Endothelial cell of hepatic sinusoid (primary cell): Measurements from ENCODE around the gene C16orf95.

ENCODE experiments used
- in situ Hi-C: cut with HindIII; loops from 2 replicates; pipeline ENCODE4 v1.10.0; 2017; ENCODE audit warnings: low sequenced_read_pairs

The C16orf95 gene

GRCh38 chr16:87319997-87320491 lies 2.9 kb upstream of the C16orf95 start:
- in situ Hi-C loops: no loop called here

DNA sequence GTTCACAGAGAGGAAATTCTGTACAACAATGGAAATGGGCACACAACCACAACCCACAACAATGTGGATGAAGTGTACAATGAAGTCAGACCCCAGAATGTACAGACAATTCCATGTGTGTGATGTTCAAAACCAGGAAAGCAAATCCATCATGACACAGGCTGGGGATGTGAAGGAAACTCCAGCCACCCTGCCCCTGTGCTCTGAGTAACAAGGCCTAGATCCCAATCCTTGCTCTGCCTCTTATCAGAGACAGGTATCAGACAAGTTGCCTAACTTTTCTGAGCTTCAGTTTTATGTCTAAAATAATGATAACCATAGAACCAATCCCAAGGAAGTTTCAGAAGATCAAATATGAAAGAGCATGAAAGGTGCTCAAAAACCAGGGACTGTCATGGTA lies 1.8 kb upstream of the C16orf95 start:
- in situ Hi-C loops: no loop called here

GRCh38 chr16:87317750-87318644 lies 805 bp upstream of the C16orf95 start:
- in situ Hi-C loops: no loop called here

- in situ Hi-C loops: no loop called here
These were observed 706 bp downstream of the C16orf95 start for GRCh38 chr16:87316450-87316922.

DNA sequence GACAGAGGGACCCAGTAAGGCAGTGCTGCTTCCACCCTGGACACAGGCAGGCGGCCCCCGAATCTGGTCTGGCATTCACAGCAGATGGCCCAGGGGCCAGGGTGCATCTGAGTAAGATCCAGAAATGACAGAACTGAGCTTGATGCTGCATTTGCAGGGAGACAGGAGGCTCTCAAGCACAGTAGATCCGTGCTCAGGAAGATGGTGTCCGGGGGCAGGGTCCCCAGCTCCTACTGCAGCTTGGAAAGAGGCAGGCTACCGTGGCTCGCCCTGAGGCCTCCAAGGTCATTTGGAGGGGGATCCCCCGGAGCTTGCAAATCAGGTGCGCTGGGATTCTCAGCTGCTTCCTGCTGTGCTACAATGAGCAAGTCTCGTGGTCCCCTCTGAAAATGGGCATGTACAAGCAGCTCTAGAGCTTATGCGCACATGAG lies 2.2 kb downstream of the C16orf95 start:
- in situ Hi-C loops: no loop called here

GRCh38 chr16:87312008-87312407 lies 5.2 kb downstream of the C16orf95 start:
- in situ Hi-C loops: no loop called here

GRCh38 chr16:87311387-87311786 lies 5.8 kb downstream of the C16orf95 start:
- in situ Hi-C loops: no loop called here

DNA sequence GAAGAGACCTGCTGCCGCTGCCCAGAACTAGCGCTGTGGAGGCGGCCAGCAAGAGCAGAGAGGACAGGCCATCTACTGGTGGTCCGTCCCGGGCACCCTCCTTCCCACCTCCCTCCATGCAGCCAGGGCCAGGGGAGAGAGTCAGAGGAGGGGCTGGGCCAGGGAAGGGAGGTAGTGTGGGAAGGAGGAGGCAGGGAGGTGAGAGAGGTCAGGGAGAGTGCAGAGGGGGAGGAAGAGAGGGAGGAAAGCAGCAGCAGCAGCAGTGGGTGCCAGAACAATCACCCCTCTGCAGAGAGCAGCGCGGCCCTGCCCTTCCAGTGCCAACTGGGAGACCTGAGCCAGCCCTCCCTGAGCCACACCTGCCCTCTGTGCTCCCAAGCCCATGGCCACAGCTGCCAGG lies 6.6 kb downstream of the C16orf95 start:
- in situ Hi-C loops: no loop called here

DNA sequence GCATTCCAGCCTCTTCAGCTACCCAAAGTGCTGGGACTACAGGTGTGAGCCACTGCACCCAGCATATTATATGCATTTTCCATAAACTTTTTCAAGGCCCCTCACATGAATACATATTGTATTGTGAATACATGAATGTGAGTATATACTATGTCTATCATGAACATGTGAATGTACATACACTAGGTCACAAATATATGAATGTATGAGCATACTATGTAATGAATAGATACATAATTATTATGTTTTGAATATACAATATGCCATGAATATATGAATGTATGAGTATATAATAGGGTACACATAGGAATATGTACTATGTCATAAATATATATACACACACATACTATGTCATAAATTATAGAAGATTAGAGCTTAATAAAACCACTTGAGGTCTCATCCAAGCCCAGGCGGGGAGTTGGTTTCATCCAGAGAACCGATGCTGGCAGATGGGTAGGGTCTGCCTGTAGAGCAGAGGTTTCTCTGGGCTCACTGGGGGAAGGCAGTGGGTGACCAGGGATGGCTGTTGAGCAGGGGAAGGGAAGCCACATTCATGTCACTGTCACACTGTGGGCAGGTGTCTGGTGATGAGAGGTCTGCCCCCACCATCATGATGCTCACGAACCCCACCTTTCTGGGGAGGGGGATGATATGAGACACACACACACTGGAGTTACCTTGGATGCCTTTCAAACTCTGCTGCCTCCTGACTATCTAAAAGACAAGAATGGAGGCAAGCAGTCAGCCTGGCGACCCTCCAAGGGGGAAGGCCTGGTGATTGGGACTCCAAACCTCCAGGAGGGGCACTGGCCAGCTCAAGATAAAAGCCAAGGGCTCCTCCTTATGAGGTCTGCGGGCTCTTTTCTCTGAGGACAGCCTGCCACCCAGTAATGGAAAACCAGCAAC lies 7.3 kb downstream of the C16orf95 start:
- in situ Hi-C loops: no loop called here

DNA sequence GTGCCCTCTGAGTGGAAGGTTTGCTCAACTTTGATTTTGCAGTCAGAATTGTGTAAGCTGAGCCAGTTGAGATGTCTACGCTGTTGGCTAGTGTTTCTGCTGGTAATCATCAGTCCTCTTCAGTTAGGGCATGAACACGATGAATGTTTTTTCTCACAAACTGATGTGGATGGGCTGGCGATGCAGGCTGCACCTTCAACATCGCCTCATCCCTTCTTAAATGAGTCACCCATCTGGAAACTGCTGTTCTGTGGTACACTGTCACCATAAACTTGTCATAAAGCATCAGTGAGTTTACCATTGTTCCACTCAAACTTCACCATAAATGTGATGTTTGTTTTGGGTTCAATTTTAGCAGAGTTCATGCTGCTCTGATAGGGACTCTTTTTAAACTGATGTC lies 8.4 kb downstream of the C16orf95 start:
- in situ Hi-C loops: no loop called here

DNA sequence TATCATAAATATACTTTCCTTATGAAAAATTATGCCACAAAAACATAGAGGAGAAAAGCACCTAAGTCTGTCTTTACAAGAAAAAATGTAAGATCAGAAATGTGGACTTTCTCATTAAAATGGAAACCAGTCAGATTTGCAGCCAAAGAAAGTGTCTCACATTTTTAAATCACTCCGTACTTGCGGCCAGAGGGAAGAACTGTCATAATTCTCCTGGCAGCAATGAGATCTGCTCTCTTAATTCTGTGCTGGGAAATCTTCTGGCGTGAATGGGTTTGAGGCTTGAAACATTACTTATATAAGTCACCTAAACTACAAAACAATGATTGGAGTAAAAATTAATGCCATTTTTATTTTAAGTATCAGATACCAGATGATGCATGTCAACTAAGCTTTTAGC lies 10.7 kb downstream of the C16orf95 start:
- in situ Hi-C loops: no loop called here

DNA sequence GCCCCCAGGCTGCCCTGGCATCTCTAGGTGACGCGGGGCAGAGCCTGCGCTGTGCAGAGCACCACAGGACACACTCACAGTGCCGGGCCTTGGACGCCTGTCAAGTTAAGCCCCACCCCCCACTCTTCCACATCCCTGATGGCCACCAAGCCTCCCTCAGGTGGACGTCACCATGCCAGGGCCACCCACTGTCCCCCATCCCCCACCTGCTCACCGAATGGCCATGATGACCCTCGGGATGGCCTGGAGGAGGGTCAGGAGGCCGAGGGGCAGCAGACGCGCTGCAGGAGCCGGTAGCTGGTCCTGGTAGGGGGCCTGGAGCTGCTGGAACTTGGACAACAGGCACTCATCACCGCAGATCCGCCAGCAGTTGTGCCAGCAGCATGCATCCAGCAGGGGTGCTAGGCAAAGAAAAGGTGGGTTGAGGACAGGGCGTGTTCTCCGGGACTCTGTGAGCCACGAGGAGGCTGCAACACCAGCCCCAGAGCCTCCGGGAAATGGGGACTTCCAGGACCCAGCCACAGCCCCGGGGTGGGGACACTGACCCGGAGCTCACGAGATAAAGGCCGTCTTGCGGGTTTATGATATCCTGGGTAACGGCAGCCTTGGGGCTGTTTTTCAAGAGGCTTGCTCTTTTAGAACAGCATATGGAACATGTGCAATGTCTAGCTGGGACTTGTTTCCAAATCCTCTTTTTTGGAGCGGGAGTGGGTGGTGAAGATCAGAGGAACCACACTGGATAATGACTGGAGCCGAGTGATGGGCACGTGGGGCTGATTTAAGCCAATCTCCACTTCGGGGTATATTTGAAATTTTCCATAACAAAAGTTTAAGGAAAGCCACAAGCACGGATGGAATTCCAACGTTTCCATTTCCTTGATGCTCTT lies 11.4 kb downstream of the C16orf95 start:
- in situ Hi-C loops: no loop called here

- in situ Hi-C loops: no loop called here
These were observed 12.2 kb downstream of the C16orf95 start for GRCh38 chr16:87304951-87305350.

DNA sequence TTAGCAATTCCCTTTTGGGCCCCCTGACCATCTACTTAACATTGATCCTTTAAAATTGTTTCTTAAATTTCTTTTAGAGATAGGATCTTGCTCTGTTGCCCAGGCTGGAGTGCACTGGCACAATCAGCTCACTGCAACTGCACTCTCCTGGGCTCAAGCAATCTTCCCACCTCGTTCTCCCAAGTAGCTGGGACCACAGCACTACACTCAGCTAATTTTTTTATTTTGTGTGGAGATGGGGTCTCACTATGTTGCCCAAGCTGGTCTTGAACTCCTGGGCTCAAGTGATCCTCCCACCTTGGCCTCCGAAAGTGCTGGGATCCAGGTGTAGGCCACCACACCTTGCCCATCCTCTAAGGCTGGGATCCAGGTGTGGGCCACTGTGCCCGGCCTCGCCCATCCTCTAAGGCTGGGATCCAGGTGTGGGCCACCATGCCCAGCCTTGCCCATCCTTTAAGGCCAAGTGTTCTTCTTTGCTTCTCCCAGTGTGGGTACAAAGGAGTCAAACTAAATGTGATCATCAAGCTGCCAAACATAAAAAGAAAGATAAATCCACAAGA lies 13.2 kb downstream of the C16orf95 start:
- in situ Hi-C loops: no loop called here

DNA sequence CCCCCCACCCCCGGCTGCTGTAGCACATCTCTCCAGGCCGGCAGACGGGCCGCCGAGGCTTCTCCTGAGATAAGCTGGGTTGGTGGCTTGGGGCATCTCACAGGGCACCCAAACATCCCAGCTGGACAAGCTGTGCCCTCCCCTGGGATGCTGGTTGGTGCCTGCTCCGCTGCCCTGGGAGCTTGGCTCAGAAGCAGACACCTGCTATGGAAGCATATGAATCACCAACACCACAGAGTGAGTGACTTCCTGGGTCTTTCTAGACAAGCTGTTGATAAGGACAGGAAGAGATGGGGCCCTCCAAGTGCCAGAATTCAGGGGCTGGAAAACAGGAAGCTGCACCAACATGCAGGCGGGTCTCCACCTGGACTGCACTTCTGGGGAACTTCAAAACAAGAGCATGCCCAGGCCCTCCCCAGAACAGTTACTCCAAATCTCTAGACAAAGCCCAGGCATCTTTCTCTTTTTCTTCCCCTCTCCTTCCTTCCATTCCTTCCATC lies 13.7 kb downstream of the C16orf95 start:
- in situ Hi-C loops: no loop called here

DNA sequence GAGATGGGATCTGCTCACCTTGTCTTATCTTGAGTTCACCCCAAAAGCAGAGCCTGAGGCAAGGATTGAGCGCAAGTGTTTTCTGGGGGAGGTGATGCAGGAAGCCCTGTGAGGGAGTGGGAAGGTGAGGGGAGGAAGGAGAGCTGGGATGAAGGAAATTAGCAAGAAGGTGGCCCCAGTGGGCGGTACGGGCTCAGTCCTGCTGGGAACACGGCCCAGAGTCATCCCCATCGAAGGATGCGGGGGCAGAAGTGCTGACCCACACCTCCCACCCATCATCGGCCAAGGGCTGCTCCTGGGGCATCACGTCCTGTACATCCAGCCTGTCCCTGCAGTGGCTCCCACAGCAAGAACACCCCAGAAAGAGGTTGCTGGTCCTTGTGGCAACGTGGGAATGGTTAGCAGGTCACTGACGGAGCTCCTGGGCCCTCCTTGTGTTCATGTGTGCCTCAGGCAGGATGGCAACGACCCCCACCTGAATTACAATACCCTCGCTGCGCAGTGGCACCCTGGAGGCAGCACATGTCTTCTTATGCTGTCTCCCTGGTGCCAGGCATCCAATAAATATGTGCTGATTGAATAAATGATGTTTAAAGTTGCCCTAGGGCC lies 18.2 kb downstream of the C16orf95 start:
- in situ Hi-C loops: no loop called here

- in situ Hi-C loops: no loop called here
These were observed 19.1 kb downstream of the C16orf95 start for GRCh38 chr16:87297918-87298631.

DNA sequence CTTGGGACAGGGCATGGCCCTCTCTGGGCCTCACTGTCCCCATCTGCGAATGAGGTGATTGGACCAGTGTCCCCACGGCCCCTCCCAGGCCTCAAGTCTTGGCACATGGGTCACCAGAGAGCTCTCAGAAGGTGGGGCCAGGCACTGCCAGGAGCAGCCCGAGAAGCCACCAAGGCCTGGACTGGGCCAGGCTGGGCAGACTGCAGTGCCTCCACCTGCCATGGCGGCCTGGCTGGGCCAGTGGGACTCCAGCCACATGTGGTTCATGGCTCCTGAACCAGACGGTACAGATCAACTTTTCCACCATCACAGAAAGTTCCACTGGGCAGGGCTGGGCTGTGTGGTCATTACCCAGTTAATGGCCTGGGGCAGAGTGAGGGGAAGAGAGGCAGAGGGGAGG lies 19.8 kb downstream of the C16orf95 start:
- in situ Hi-C loops: no loop called here
